Gastroesophageal sphincter (tissue), 4 donors: ENCODE results near the gene ESCO1. TPM values are rescaled to one million over a fixed set of nuclear protein-coding genes. Genes with fewer than 3 reads are reported as not detected.

Source experiments
- ATAC-seq: fragments of 150-250 bp; one replicate; pipeline ENCODE4 v1.9.1; 2016; ENCODE audit warnings: mild to moderate bottlenecking, moderate library complexity
- H3K27ac ChIP-seq, 4 donors: fragments of 200-600 bp; sonication (generic) in 3 of 4; 1 replicate in 3 of 4; 2 replicates in 1 of 4; pipeline ENCODE4 v1.5.1; 2016 to 2019
- H3K27me3 ChIP-seq: fragments of 200-600 bp; sonication (generic); one replicate; pipeline ENCODE4 v1.5.1; 2019
- H3K36me3 ChIP-seq, 2 donors: fragments of 200-600 bp; sonication (generic); one replicate each; pipeline ENCODE4 v1.5.1; 2019; ENCODE audit warnings: control low read depth in 1 of 2
- H3K4me1 ChIP-seq, 3 donors: fragments of 200-600 bp; sonication (generic); 1 replicate in 2 of 3; 2 replicates in 1 of 3; pipeline ENCODE4 v1.5.1; 2016 to 2019; ENCODE audit warnings: control low read depth in 2 of 3
- H3K4me3 ChIP-seq, 2 donors: fragments of 200-600 bp; sonication (generic); one replicate each; pipeline ENCODE4 v1.5.1; 2019; ENCODE audit warnings: mild to moderate bottlenecking in 1 of 2, moderate library complexity in 1 of 2
- H3K9me3 ChIP-seq, 3 donors: fragments of 200-600 bp; sonication (generic); one replicate each; pipeline ENCODE4 v1.5.1; 2017 to 2019; ENCODE audit warnings: control low read depth in 2 of 3
- EP300 ChIP-seq: sonication (generic); formaldehyde crosslinking; IDR thresholded peaks from one replicate; pipeline ENCODE4 v1.6.1; 2017; ENCODE audit warnings: antibody characterized with exemption, mild to moderate bottlenecking
- POLR2A ChIP-seq, 2 donors: fragments of 450-650 bp; IDR thresholded peaks; one replicate each; pipeline ENCODE4 v1.6.1; 2017; ENCODE audit warnings: antibody characterized with exemption in 2 of 2, mild to moderate bottlenecking in 2 of 2, moderate library complexity in 1 of 2
- POLR2AphosphoS5 ChIP-seq: sonication (generic); formaldehyde crosslinking; IDR thresholded peaks from one replicate; pipeline ENCODE4 v1.6.1; 2017; ENCODE audit warnings: antibody characterized with exemption
- WGBS, 2 donors: methylation state at CpG; one replicate each; pipeline ENCODE4 v1.1.5; 2018; ENCODE audit warnings: low coverage in 1 of 2; 5-methylcytosine and 5-hydroxymethylcytosine counted together
- total RNA-seq, 4 donors: library from RNA; depleted of rRNA; stranded (reverse); fragments of >200 nt; gene quantifications; one replicate each; pipeline ENCODE4 v1.1.0, GENCODE V29; 2016
- TF ChIP-seq, protein P1 (sequence below), 4 experiments: fragments of 200-600 bp in 2 of 4; fragments of 450-650 bp in 2 of 4; sonication (generic) in 1 of 4; IDR thresholded peaks; one replicate each; pipeline ENCODE4 v1.5.1; 2017 to 2019; ENCODE audit warnings: antibody characterized with exemption in 4 of 4, mild to moderate bottlenecking in 2 of 4, moderate library complexity in 2 of 4

ESCO1 gene
- total RNA-seq, 4 donors from 2014 or later: 13.2 to 23.4 (median 19.1) TPM

DNA sequence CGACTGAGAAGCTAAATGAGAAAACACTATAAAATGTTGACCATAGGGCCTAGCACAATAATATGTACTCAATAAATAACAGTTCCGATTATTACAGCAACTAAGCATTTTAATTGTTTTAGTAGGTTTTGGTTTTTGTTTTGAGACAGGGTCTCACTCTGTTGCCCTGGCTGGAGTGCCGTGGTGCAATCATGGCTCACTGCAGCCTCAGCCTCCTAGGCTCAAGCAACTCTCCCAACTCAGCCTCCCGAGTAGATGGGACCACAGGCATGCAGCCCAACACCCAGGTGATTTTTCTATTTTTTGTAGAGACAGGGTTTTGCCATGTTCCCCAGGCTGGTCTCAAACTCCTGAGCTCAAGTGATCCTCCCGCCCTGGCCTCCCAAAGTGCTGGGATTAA is 54.1 kb downstream of the ESCO1 start:
- TF ChIP-seq EP300: no peak
- TF ChIP-seq POLR2AphosphoS5: no peak
- TF ChIP-seq POLR2A (IDR thresholded peaks at IDR 0.05): no peak
- TF ChIP-seq, protein P1, sequence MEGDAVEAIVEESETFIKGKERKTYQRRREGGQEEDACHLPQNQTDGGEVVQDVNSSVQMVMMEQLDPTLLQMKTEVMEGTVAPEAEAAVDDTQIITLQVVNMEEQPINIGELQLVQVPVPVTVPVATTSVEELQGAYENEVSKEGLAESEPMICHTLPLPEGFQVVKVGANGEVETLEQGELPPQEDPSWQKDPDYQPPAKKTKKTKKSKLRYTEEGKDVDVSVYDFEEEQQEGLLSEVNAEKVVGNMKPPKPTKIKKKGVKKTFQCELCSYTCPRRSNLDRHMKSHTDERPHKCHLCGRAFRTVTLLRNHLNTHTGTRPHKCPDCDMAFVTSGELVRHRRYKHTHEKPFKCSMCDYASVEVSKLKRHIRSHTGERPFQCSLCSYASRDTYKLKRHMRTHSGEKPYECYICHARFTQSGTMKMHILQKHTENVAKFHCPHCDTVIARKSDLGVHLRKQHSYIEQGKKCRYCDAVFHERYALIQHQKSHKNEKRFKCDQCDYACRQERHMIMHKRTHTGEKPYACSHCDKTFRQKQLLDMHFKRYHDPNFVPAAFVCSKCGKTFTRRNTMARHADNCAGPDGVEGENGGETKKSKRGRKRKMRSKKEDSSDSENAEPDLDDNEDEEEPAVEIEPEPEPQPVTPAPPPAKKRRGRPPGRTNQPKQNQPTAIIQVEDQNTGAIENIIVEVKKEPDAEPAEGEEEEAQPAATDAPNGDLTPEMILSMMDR (IDR thresholded peaks at IDR 0.05): no peak
- Histone ChIP-seq H3K4me3 (no peak overlapping the region), H3K27me3 (no peaks in the 10 kb centered on the region), H3K9me3 (no peaks in the 10 kb centered on the region), H3K36me3 (peaks cover 0 to 62% of the 10 kb centered on the region in 2 donors), H3K27ac (no peak overlapping the region), H3K4me1 (no peaks in the 10 kb centered on the region)
- no peak for ATAC-seq
- WGBS, 2 donors: 89 to 93% methylated on average over 3 to 5 of the region's 5 CpGs

DNA sequence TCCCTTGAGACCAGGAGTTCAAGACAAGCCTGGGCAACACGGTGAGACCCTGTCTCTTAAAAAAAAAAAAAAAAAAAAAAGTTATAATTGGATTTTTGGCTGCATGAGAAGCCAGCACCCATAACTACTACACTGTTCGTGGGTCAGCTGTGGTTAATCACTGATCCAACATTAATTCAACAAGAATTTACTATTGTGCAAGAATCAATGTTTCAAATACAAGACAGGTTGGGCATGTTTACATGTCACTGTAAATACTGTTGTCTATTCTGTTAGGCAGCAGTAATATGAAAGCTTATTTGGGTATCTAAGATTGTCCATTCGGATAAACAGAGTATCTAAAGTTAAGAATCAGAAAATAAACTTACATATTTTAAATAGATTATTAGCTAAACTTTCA is 62.3 kb downstream of the ESCO1 start:
- TF ChIP-seq POLR2AphosphoS5: no peak
- no peak for TF ChIP-seq EP300
- TF ChIP-seq, protein P1 (IDR thresholded peaks at IDR 0.05): no peak
- no peak for TF ChIP-seq POLR2A (IDR thresholded peaks at IDR 0.05)
- 84 to 86% methylated on average over 3 of the region's 3 CpGs for whole genome bisulfite sequencing, 2 donors

DNA sequence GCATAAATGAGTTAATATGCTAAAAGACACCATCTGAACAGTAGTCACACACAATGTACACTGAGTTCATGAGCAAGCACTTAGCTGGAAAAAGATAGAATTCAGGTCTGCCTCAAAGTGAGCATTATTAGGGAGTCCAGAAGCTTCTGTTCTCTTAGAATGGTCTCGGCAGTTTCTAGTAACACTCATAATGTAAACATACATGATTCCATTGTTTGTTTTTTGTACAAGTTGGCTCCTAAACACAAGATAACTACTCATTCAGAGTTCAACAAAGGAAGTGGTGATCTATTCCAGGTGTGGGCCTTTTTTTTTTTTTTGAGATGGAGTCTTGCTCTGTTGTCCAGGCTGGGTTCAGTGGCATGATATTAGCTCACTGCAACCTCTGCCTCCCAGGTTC is 66.2 kb downstream of the ESCO1 start:
- no peak for ATAC-seq
- H3K36me3 ChIP-seq: peaks cover 0 to 89% of the 10 kb centered on the region in 2 donors
- no peaks in the 10 kb centered on the region for H3K27me3 ChIP-seq
- no peak overlapping the region for H3K27ac ChIP-seq
- WGBS, 2 donors: 40 to 53% methylated on average over 1 of the region's 1 CpG
- no peak overlapping the region for H3K4me3 ChIP-seq
- no peak for TF ChIP-seq POLR2A (IDR thresholded peaks at IDR 0.05)
- TF ChIP-seq, protein P1 (IDR thresholded peaks at IDR 0.05): no peak
- no peak for TF ChIP-seq EP300
- TF ChIP-seq POLR2AphosphoS5: no peak
- peaks cover 0 to 6% (median 0%) of the 10 kb centered on the region in 3 donors for H3K4me1 ChIP-seq
- H3K9me3 ChIP-seq: no peaks in the 10 kb centered on the region

More for the DNA sequence above, 62.3 kb downstream of the ESCO1 start:
- Histone ChIP-seq H3K4me1 (peaks cover 0 to 6% (median 0%) of the 10 kb centered on the region in 3 donors), H3K27me3 (no peaks in the 10 kb centered on the region), H3K9me3 (no peaks in the 10 kb centered on the region), H3K36me3 (peaks cover 0 to 60% of the 10 kb centered on the region in 2 donors), H3K4me3 (no peak overlapping the region), H3K27ac (no peak overlapping the region)
- ATAC-seq: no peak

DNA sequence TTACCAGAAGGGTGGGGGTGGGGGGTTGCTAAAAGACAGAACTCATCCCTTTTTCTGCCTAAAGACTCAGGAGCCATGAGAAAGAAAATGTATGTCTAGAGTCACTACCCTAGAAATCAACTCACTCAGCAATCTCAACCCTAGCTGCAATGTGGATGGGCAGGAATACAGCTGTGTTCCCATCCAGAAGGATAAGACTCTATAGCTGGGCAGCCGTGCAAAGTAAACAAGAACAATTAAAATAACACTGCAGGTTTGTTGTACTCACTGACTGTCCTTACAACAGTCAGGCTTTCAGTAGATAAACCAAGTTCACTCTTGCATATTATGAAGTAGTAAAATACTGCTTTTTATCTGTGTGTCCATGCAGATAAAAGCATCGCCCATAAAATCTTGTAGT is 74.0 kb downstream of the ESCO1 start:
- peak overlapping the region in 2 of 4 donors; percentile 25 to 45 for H3K27ac ChIP-seq
- H3K4me3 ChIP-seq: no peak overlapping the region
- peaks cover 0 to 64% of the 10 kb centered on the region in 2 donors for H3K36me3 ChIP-seq
- H3K4me1 ChIP-seq: peaks cover 0 to 28% (median 0%) of the 10 kb centered on the region in 3 donors
- TF ChIP-seq, protein P1 (IDR thresholded peaks at IDR 0.05): no peak
- no peak for TF ChIP-seq EP300
- TF ChIP-seq POLR2A (IDR thresholded peaks at IDR 0.05): no peak
- no peak for TF ChIP-seq POLR2AphosphoS5
- H3K9me3 ChIP-seq: no peaks in the 10 kb centered on the region
- no peak for ATAC-seq
- no peaks in the 10 kb centered on the region for H3K27me3 ChIP-seq
- 60 to 73% methylated on average over 2 of the region's 2 CpGs for WGBS, 2 donors

DNA sequence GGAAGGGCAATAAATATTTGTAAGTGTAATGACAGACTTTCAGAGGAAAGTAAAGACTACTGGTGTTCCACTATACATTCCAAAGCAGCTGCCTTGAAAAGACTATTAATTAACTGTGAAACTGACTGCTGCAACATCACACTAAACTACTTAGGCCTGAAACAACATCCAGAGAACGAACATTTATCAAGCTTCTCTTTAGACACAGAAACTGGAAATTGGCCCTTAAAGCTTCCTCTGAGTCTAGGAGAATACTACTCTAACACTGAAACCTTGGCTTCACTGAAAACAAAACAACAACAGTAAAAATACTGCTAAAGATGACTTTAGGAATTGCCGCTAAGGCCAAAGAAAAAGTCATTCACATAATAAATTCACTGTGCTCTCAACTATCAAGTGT is 74.6 kb downstream of the ESCO1 start:
- Histone ChIP-seq H3K27ac (peak overlapping the region in 1 of 4 donors; percentile 45), H3K36me3 (peaks cover 0 to 64% of the 10 kb centered on the region in 2 donors), H3K27me3 (no peaks in the 10 kb centered on the region), H3K9me3 (no peaks in the 10 kb centered on the region), H3K4me1 (peaks cover 0 to 28% (median 0%) of the 10 kb centered on the region in 3 donors), H3K4me3 (no peak overlapping the region)
- TF ChIP-seq POLR2A (IDR thresholded peaks at IDR 0.05): no peak
- no peak for TF ChIP-seq EP300
- TF ChIP-seq POLR2AphosphoS5: no peak
- TF ChIP-seq, protein P1 (IDR thresholded peaks at IDR 0.05): no peak
- WGBS, 2 donors: 53 to 71% methylated on average over 1 to 2 of the region's 2 CpGs
- ATAC-seq: no peak
